Glomerular endothelial cell (primary cell): Measurements from ENCODE around the gene MILR1. TPM values are rescaled to one million over a fixed set of nuclear protein-coding genes. Genes with fewer than 3 reads are reported as not detected.
"Not testable (repeated sequence)": the region's sequence is repeated elsewhere in the genome, so short reads cannot be mapped to it uniquely, and the experiment has no call there.

Experiments
- DNase-seq: peaks from one replicate; pipeline ENCODE4 v3.0.0-alpha.2; 2011; ENCODE audit warnings: low read depth, low spot score; ENCODE audit errors: extremely low read depth
- total RNA-seq: library from RNA; depleted of rRNA; stranded (reverse); fragments of >200 nt; gene quantifications from 2 replicates; pipeline ENCODE4 v1.2.3, GENCODE V29; 2015

Gene MILR1
- total RNA-seq, 1 donor from 2014 or later: 6.0 TPM

GRCh38 chr17:64466019-64466735 lies 17.3 kb downstream of the MILR1 start:
- no peak for DNase-seq

- not testable (repeated sequence) for DNase-seq
Measured at GRCh38 chr17:64466834-64467233, 17.9 kb downstream of the MILR1 start.

- DNase-seq: no peak
Measured at GRCh38 chr17:64470625-64471024, 21.7 kb downstream of the MILR1 start.

DNA sequence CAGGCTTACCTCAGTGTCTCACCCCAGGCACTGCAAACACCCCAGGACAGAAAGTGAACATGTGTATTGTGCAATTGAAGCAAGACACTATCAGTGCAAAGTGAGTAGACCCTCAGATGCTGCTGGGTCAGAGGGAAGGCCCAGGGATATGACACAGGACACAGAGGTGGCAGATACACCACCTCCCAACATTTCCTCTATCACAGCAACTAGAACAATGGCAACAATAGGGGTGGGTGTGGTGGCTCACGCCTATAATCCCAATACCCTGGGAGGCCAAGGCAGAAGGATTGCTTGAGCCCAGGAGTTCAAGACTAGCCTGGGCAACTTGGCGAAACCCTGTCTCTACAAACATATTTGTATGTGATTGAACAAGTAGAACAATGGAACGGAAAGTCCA lies 22.5 kb downstream of the MILR1 start:
- no peak for DNase-seq

DNA sequence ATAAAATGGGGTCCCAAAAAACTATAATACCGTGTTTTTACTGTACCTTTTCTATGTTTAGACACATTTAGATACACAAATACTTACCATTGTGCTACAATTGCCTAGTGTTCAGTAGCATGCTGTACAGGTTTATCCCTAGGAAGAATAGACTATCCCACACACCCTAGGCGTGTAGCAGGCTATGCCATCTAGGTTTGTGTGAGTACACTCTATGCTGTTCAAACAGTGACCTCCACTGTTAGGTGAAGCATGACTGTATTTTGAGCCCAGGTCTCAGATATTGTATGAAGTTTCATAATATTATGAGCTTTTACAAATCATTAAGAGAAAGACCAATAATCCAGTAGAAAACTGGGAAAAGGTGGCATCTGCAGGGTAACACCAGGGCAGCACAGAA lies 23.6 kb downstream of the MILR1 start:
- DNase-seq: no peak

DNA sequence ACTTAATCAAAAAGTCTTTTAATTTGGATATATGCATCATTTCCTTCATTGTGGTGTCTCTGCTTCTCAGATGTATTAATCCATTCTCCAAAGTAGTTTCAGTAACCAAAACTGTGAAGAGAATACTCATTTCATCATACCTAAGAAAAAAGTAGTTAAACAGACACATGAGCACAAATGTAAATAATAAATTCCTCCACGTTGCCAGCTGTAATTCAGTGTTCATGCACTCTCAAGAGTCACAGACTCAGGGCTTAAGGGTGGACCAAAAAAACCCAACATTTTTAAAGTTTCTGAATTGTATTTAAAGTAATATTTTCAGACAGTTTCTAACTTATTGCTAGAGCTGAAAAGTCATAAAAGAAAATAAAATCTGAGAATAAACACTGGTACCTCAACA lies 28.9 kb downstream of the MILR1 start:
- no peak for DNase-seq

DNA sequence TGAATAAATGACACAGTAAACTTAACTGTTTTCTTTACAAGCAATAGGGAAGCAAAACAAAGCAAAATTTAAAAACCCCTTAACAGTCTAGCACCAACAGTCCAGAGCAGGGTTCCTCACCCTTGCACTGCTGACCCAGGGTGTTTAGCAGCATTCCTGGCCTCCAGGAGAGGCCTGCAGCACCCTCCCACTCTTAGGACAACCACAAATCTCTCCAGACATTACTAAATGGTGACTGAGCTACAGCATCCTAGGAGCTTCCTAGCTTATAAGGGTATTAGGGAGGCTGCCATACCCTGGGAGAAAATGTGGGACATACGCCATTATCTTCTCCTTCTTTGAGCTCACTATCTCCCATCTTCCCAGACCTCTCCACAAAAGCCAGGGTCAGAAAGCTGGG lies 32.0 kb downstream of the MILR1 start:
- DNase-seq: no peak

GRCh38 chr17:64484380-64484779 lies 35.5 kb downstream of the MILR1 start:
- no peak for DNase-seq

DNA sequence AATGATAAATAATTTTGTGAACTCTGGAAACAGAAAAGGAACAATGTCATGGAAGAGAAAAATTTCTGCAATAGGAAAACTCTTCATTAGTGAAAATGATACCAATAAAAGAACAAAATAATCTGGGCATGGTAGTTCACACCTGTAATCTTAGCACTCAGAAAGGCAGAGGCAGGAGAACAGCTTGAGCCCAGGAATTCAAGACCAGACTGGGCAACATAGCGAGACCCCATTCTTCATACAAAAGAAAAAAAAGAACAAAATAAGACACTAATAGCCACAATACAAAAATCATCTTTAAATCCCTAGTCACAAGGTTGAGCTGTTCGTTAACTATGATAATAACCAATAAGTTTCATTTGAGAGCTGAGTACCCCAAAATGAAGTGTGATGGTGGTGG lies 39.4 kb downstream of the MILR1 start:
- DNase-seq: no peak

DNA sequence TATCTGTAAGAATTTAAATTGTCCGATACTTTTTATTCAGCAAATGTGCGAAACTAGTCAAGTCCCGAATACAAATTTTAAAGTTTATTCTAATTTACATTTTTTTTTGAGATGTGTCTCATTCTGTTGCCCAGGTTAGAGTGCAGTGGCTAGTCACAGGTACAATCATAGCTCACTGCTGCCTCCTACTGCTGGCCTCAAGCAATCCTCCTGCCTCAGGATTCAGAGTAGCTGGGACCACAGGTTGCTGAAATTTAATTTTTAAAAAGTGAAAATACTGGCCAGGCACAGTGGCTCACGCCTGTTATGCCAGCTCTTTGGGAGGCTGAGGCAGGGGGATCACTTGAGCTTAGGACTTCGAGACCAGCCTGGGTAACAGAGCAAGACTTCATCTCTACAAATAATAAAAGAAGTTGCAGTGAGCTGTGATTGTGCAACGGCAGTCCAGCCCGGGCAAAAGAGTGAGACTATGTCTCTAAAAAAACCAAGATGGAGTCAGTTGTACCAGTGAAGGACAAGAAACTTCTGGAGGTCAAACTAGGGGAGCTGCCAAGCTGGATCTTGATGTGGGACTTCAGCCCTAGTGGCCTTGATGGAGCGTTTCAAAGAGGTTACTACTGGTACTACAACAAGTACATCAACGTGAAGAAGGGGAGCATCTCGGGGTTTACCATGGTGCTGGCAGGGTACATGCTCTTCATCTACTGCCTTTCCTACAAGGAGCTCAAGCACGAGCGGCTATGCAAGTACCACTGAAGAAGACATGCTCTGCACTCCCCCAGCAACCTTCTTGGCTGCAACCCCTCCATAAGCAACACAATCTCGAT lies 42.3 kb downstream of the MILR1 start:
- no peak for DNase-seq

DNA sequence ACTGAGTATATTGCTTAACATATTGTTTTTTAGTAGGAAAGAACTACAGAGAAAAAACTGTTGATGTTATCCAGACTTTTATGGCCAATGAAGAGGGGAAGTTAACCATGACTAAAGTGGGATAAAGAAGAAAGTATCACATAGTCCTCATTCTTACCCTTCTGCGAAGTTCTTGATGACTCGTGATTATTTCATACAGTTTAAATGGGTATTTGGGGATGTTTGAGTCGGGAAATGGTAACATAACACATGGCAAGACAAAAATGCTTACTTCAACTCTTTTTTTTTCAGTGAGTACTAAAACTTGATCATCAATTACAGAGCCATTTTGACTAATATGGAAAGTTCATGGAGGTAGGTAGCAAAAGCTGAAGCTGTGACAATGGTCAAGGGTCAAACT lies 43.1 kb downstream of the MILR1 start:
- no peak for DNase-seq

DNA sequence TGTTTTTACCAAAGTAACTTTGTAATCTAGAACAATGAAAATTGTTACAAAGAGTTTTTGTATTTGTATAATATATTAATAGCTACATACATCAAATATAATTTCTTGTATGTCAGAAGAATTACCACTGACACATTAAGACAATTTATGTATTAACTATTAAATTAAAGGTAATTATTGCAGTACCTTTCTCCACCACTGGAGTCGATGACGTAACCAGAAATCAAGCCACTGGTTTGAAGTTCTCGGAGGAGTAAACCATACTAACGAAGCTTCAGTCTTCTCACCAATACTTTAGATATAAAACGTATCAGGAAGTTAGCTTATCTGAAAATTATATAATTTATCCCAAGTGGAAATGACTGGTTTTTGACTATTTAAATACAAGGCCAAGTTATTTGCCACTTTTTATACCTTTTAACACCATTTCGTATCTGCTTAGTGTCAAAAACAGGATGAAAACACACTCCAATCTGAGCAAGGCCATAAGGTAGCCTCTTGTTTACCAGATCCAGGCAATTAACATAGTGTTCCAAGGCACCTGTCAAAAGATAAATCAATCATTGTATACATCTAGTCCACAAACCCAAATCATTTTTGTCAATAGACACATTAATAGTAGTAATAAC lies 43.7 kb downstream of the MILR1 start:
- DNase-seq: no peak

DNA sequence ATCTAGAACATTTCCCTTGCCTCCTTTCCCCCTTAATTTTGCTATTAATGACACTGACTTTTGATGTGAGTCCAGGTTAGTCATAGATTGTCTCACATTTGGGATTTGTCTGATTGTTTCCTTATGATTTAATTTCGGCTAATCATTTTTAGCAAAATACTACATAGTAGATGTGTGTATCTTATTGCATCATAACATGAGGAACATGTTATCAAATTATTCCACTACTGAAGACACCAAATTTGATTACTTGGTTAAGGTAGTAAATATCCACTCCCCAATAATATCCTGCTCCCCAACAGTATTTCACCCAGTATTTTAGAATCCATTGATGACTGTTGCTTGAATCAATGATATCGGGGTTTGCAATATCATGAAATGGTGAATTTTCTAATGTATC lies 45.2 kb downstream of the MILR1 start:
- no peak for DNase-seq

GRCh38 chr17:64495300-64495699 lies 46.4 kb downstream of the MILR1 start:
- DNase-seq: not testable (repeated sequence)

- no peak for DNase-seq
Measured at GRCh38 chr17:64496348-64496785, 47.5 kb downstream of the MILR1 start.

DNA sequence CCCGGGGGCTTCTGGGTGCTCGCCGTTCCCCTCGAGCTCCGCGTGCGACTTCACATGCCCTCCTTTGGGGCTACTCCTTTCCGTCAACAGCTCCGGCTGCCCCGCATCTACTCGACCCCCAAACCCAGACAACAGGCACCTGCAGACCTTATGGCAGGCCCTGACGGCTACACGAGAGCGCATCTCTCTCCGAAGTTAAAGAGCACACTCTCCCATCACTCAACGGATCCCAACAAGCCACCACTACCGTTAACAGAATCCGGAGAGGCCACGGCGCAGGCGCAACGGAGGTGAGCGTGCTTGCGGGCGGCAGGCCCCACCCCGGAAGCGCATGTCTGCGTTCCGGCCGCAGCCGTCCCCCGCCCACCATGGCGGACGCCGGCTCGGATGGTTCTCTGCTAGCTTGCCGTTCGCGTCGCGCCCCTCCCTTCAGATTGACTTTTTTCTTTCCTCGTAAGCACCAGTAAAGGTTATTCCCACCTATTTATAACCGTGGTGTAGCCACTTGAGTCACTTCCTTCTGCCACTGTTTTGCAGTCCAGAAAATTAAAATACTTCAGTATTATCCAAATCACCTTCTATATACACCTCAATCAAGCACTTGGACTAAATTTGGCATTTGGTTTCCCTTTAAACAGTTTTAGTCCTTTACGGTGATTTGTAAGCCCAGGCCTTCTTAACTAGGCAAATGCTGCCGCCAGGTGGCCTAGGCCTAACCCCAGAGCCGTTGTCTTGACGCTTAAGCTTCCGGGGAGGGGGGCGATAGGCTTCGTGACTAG lies 48.1 kb downstream of the MILR1 start, which contains the start of gene POLG2:
POLG2 (minus strand) TSS at position 269 of the 779 bp plus-strand sequence; CDS start at position 183, 86 bp downstream.
- DNase-seq: no peak

GRCh38 chr17:64497565-64498035 lies 48.7 kb downstream of the MILR1 start:
- DNase-seq: no peak

DNA sequence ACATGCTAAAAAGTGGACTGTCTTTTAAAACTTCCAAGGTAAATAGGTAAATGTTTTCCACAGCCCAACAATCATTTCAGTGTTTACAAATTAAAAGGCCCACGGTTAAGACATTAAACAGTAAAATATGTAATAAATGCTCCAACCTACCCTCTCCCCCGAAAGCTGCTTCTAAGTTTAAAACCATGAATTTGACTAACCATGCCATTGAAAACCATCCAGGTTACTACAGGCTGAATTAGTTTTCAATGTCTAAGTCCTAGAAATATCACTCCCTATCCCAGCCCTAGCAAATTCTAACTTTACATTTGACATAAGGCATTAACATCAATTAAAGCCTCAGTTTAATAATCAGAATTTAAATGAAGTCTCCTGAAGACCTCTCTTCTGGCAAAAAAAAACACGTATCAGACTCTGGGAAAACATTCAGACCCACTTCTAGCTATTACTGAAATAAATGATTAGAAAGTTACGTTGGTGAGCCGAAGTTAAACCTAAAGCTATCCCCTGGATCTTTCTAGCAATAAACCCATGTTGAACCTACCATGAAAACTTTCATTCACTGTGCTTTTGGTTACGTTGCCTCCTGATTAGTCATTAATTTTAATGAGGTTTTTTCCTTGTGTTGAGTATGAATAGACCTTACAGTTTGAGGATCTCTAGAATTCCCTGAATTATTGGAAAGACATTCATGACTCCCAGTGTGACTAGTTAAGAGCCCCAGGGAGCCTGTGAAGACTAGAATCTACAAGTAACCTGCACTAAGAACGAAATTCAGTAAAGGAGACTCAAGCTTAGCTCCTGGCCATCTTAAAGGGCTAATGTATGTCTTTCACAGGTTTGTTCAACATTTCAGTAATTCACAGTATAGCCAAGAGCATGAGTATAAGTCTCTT lies 49.6 kb downstream of the MILR1 start:
- DNase-seq: no peak

DNA sequence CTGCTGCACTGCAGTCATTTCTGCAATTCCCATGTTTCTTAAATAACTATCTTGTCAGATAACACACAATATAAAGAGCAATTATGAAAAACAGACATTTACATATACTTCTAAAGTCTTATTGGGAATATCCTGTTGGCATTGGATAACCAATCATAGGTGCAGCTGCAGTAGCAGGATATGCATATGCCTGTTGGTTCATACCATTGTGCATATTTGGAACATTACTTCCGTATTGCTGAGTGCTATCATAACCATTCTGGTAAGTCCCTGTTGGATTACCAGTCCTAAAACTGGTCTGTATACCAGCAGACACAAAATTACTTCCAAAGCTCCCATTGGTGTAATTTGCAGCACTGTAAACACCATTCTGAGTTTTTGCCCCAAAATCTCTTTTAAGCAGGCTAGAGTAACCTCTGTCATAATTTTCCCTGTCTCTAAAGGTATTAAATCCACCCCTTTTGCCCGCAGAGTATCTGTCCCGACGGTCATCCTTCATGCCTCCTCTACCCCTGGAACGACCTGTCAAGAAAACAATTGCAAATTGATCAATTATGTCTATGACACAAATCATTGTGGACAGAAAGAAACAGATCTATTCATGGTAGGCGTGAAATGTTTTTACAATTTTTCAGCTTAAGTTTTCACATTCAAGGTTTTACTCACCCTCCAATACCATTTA lies 51.0 kb downstream of the MILR1 start:
- no peak for DNase-seq
